ENCODE measurements around the gene EEIG2.

Gene EEIG2

GRCh38 chr1:108560874-108561459, 1.1 kb downstream of the EEIG2 start:
- DNase-seq (ENCODE audit: low read depth), result peak; percentile 49
- peak; percentile 6 for TF ChIP-seq CTCF (IDR thresholded peaks at IDR 0.05; ENCODE audit: insufficient read depth, low read depth, low read length, missing control alignments)
- H3K4me3 ChIP-seq (ENCODE audit: low read length), result peak overlapping the region; percentile 37

- peak; percentile 64 for TF ChIP-seq CTCF (IDR thresholded peaks at IDR 0.05; ENCODE audit: insufficient read depth, low read depth, low read length, missing control alignments)
- H3K4me3 ChIP-seq (ENCODE audit: low read length), result no peak overlapping the region
- DNase-seq (ENCODE audit: low read depth), result peak; percentile 65
Measured at GRCh38 chr1:108561689-108562326, 1.9 kb downstream of the EEIG2 start.

GRCh38 chr1:108563808-108564207, 3.9 kb downstream of the EEIG2 start:
- H3K4me3 ChIP-seq (ENCODE audit: low read length), result no peak overlapping the region
- no peak for TF ChIP-seq CTCF (IDR thresholded peaks at IDR 0.05; ENCODE audit: insufficient read depth, low read depth, low read length, missing control alignments)

GRCh38 chr1:108565081-108565480, 5.2 kb downstream of the EEIG2 start:
- no peak for TF ChIP-seq CTCF (IDR thresholded peaks at IDR 0.05; ENCODE audit: insufficient read depth, low read depth, low read length, missing control alignments)

More at GRCh38 chr1:108563808-108564207, 3.9 kb downstream of the EEIG2 start:
- DNase-seq (ENCODE audit: low read depth), result no peak

GRCh38 chr1:108565512-108565911, 5.6 kb downstream of the EEIG2 start:
- no peak for TF ChIP-seq CTCF (IDR thresholded peaks at IDR 0.05; ENCODE audit: insufficient read depth, low read depth, low read length, missing control alignments)
- no peak for DNase-seq (ENCODE audit: low read depth)
- no peak overlapping the region for H3K4me3 ChIP-seq (ENCODE audit: low read length)

More at GRCh38 chr1:108565081-108565480, 5.2 kb downstream of the EEIG2 start:
- DNase-seq (ENCODE audit: low read depth), result no peak
- H3K4me3 ChIP-seq (ENCODE audit: low read length), result no peak overlapping the region

GRCh38 chr1:108568589-108568988, 8.7 kb downstream of the EEIG2 start:
- H3K4me3 ChIP-seq (ENCODE audit: low read length), result no peak overlapping the region
- no peak for TF ChIP-seq CTCF (IDR thresholded peaks at IDR 0.05; ENCODE audit: insufficient read depth, low read depth, low read length, missing control alignments)
- no peak for DNase-seq (ENCODE audit: low read depth)

All from epithelial cell of esophagus (primary cell).